GM19395 (cell line): ENCODE data around the gene TGM3.

Experiments used
- ATAC-seq: cut with Tn5 transposase; IDR thresholded peaks from one replicate; pipeline ENCODE4 v1.9.1; 2021; ENCODE audit warnings: mild to moderate bottlenecking, moderate library complexity; ENCODE audit not compliant: unreplicated experiment

The TGM3 gene

DNA sequence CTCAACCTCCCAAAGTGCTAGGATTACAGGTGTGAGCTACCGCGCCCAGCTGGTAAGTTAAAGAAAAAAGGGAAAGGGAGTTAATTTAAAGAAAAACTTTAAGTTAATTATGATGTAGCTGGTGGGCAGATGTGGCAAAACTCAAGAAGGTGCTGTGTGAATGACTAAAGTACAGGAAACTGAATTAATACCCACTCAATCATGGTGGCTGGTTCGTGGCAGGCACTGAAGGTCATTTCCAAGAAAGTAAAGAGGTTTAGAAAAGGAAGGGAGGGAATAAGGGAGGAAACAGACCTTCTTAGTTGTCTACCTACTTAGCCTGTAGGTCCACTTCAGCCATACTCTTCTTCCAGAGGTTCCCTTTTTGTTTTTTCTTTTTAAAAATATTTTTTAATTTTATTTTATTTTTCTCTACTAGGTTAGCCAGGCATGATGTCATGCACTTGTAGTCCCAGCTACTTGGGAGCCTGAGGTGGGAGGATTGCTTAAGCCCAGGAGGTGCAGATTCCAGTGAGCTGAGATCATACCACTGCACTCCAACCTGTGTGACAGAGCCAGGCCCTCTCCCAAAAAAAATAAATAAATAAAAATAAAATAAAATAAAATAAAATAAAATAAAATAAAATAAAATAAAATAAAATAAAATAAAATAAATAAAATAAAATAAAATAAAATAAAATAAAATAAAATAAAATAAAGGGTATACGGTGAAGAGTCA lies 11.9 kb upstream of the TGM3 start:
- no peak for ATAC-seq

DNA sequence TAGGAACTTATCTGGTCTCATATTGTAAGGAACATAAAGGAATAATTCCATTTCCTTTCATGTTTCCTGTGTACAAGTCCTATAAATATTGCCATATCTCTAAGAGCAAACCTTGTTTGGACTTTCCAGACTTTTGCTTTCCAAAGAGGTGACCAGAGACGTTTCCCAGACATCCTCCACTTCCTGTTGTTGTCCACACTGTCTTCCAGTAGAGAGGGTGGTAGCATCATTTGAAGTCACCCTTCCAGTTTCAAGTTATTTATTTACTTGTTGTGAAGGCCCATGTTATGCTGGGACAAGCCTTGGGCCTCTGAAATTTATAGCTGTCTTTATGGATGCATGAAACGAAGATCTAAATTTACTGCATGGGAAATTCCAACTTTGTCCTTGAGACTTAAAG lies 10.6 kb upstream of the TGM3 start:
- ATAC-seq, result no peak

DNA sequence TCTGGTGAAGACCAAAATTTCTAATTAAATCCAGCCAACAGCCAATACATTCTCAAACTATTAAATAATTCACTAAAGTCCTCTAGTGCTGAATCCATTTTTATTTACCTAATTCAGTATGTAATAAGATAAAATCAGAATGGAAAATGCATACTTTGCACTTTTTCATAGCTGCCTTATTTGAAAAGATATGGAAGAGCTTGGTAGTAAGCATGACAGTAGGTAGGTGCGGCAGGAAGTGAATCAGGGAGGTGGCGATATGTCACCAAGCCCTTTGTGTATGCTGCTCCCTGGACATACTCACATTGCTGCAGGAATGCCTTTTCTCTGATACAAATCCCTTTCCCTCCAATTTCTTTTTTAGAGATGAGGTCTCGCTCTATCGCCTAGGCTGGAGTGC lies 10.2 kb upstream of the TGM3 start:
- ATAC-seq, result no peak

DNA sequence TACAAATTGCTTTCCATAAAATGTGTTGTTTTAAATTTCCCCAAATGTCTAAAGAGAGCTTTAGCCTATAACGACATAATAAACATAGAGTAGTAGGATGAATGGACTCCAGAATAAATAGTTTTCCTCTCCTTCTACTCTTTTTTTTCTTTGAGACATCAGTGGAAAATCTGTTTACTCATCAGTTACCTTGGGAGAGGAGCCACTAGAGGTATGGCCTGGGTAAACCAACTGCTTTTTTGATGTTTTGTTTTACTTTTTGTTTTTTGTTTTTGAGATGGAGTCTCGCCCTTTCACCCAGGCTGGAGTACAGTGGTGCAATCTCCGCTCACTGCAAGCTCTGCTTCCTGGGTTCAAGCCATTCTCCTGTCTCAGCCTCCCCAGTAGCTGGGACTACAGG lies 8.3 kb upstream of the TGM3 start:
- ATAC-seq, result no peak

DNA sequence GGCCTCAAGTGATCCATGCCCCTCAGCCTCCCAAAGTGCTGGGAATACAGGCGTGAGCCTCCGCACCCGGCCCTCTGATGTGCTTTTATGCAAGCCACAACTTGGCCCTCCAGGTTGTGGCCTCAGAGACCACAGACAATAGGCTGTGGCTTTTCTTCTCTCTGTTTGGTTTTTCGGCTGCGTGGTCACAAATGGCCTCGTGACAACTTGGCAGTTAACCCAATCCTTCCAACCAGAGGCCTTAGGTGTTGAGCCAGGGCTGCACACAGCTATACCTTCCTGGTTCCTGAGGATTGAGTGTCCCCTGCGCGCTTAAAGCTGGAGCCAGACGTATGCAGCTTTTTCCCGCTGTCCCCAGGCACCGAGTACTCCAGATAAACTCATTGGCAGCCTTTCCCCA lies 6.3 kb upstream of the TGM3 start:
- ATAC-seq, result no peak

DNA sequence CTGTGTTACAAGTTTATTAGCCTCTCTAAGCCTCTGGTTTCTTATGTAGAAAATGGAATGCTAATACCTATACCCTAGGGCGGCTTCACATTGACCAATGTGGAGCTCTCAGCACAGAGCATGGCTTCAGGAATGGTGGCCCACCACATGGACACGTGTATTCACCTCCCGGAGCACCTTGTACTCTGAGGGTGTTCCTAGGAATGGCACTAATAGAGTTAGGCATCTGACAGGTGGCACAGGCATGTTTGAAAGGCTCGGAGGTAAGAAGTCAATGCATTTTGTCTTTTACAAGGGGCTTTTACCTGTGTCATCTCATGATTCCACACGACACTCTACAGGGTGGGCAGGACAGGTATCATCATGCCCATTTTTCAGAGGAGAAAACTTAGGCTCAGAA lies 5.3 kb upstream of the TGM3 start:
- no peak for ATAC-seq

DNA sequence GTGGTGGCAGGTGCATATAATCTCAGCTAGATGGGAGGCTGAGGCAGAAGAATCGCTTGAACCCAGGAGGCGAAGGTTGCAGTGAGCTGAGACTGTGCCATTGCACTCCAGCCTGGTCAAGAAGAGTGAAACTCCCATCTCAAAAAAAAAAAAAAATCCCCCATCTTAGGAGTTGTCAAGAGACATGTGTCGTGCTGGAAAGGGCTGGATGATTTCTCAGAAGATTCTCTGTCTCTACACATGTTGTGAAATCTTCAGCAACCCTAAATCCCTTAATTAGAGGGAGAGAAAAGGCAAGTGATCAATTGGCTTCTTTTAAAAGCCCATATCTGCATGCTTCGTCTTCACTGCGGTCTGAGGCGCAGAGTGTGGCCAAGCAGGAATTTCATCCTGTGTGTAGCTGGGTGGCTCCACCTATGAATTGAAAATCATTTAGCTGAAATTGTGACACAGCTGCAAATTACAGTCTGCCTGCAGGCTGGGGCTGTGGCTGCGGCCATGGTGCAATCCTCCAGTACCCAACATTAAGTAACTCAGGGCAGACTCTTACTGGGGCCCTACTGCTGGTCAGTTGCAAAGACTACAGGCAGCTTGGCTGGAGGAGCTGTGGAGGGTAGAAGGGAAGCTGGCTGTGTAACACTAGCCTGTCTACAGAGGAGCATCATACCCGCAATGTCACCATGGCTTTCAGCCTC lies 3.2 kb upstream of the TGM3 start:
- ATAC-seq, result no peak

DNA sequence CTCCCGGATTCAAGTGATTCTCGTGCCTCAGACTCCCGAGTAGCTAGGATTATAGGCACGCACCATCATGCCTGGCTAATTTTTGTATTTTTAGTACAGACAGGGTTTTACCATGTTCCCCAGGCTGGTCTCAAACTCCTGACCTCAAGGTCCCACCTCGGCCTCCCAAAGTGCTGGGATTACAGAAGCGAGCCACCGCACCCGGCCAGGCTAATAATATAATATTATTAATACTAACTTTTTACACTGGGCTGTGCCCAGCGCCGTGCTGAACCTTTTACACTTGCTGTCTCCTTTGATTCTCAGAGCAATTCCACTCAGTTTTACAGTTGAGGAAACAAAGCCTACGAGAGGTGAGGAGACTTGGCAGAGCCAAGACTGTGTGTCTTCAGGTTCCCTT lies 2.3 kb upstream of the TGM3 start:
- ATAC-seq, result no peak

DNA sequence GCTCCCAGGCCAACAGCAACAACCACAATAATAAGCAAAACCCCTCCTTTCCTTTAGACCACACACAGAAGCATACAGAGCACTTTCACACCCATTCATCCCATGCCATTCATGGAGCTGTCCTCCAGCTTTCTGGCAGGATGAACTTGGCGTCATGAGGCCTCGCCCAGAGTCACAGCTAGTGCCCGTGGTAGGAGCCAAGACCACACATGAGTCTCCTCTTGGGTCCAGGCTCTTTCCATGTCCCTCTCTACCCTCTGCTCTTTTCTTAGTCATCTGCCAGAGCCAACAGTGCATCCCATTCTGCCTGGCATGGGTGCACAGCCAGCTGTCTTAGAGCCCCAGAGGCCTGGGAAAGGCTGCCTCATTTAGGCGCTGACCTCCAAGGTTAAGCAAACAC lies 1.8 kb upstream of the TGM3 start:
- ATAC-seq, result no peak

DNA sequence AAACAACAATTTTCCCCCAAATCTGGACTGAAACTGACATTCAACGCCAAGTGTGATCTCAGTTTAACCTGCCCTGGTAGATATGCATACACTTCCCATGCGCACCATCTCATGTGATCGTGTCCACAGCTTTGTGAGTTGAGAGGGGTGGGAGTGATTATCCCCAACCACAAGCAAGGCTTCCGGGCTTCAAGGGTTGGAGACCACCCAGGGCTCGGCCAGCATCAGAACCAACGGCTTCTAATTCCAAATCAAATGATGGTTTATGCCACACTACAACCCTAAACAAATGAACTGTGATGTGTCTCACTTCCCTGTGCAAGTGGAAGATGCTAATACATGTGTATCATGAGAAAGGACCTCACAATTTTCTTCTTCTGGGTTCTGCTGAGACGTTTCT lies 515 bp upstream of the TGM3 start:
- no peak for ATAC-seq

DNA sequence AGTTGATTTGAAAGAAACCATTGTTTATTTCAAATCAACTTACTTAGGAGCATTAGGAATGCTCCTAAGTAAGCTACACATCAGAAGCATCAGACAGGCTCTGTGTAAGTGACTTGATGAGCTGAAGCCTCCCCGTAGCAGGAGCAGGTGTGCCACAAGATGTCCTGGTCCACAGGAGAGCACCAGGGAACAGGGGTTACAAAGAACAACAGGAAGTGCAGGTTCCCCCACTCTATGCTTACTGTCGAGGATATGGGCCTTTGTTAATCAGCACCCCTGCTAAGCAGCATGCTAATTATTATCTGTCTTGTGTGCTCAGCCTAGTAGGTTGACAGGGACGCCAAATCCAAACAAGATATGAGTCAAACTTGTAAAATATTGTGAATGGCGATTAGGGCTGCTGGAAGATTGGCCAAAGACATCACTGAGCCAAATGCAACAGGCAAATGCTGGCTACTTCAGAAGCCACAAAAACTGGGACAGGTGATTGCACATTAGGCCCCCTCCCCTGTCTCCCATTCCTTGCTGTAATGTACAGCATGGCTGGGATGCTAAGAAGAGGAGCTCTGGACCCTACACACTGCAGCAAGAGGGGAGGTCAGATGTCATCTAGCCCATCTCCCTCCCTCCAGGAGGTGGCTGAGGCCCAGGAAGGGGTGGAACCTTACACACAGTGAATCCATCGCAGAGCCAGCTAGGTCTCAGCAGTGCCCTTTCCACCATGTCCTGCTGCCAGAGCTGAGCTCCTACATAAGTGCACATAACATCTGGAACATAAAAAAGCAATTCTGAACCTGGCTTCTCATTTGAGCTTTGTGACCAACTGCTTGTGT lies 939 bp downstream of the TGM3 start:
- no peak for ATAC-seq

DNA sequence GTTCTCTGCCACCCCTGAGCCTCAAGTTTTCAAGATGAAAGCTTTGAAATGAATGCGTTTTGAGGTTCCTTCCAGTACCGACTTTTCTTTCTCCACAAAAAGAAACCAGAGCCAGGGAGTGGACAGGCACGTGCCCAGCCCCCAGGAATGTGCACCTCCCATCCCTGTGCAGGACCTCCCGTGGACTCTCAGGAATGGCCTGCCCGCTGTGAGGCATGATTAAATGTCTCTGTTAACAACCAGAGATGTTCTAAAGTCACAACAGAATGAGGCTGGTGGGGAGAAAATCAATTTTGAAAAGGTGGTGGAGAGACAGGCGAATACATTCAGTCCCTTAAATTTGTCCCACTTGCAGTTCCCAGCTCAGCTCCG lies 1.5 kb downstream of the TGM3 start:
- no peak for ATAC-seq

DNA sequence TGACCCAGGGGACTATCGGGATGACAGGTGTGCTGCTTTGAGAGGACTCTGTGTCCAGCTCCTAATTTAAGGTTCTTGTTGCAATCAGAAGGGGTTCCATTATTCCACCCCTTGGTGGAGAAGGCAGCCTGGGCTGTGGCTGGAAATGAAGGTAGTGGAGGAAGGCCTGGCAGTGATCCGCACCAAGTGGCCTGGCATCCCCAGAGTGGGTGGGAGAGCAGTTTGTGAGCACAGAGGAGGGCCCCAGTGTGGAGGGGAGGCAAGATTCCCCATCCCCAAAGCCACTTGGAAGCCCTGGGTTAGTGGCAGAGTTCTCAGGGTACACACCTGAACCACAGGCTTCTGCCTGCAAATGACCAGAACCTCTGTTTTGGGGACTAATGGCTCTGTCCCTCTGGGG lies 2.3 kb downstream of the TGM3 start:
- ATAC-seq, result no peak

DNA sequence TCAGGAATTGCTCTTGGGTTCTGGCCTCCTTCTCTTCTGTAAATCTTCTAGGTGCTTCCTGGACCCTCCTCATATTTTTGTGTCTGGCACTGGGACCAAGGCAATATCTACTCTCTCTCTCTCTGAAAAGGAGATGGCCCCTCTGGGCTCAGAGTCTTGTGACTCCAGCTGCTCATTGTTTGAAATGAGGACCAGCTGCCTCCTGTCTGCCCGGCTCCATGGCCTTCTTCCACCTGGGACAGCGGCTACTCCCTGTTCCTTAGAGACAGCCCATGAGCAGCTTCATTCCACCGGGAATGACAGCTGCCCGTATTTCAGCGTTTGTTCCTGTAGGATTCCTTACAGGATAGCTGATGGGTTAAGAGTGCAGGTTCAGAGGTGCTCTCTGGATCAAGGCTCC lies 2.9 kb downstream of the TGM3 start:
- ATAC-seq, result no peak

DNA sequence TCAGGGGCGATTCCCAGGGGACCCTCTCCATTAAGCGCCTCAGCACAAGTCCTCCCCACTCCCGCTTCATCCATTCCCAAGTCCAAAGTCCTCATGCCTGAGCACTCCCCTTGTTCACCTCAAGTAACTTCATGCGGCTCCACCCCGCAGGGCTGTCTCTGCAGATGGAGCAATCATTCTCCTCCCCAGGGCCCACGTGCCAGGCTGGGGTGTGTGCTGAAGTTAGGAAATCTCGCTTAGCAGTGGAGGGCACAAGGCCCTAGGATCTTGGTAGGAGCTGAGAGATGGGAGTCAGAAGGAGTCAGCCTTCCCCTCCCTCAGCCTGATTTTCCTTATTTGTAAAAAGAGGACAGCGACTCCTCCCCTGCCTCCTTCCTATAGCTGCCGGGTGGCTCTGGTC lies 3.5 kb downstream of the TGM3 start:
- no peak for ATAC-seq

DNA sequence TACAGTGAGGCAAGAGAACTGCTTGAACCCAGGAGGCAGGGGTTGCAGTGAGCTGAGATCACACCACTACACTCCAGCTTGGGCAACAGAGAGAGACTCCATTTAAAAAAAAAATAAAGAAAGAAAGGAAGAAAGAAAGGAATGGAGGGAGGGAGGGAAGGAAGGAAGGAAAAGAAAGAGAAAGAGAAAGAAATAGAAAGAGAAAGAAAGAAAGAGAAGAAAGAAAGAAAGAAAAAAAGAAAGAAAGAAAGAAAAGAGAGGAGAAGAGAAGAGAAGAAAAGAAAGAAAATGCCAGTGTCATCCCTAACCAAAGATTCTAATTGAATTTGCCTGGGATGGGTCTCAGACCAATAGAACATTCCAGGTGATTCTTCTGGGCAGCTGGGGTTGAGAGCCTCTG lies 4.2 kb downstream of the TGM3 start:
- no peak for ATAC-seq

DNA sequence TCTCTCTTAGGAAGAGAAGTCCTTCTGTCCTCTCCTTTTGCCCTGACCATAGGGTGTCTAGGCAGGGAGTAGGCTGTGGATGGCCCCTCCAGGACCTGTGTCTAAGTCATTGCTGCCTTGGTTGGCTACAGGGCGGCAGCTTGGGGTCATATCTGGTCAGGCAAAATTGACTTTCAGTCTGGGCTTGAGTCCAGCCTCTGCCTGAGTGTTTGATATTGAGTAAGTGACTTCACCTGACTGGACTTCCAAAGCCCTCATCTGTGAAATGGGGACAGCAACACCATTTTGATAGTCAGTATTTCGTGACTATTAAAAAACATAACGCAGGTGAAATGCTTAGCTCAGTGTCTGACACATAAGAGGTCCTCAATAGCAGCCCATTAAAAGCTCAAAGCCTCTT lies 4.6 kb downstream of the TGM3 start:
- no peak for ATAC-seq

DNA sequence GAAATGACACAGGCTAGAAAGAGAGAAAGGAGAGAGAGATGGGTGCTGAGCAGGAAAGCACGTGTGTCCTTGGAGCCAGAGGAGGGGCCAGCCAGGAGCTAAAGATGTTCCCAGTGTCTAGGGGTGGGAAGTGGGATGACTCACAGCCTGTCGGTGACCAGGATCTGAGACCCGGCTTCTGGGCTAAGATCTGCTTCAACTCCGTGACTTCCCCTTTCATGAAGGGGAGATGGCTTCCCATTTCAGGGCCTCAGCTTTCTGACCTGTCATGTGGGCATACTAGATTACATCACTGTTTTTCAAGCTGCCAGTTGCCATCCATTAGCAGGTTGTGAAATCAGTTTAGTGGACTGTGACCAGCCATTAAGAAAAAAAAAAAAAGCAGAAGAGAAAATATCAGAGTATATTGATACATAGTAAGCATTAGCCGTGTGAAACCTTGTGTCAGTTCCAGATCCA lies 5.4 kb downstream of the TGM3 start:
- peak; percentile 77 for ATAC-seq

DNA sequence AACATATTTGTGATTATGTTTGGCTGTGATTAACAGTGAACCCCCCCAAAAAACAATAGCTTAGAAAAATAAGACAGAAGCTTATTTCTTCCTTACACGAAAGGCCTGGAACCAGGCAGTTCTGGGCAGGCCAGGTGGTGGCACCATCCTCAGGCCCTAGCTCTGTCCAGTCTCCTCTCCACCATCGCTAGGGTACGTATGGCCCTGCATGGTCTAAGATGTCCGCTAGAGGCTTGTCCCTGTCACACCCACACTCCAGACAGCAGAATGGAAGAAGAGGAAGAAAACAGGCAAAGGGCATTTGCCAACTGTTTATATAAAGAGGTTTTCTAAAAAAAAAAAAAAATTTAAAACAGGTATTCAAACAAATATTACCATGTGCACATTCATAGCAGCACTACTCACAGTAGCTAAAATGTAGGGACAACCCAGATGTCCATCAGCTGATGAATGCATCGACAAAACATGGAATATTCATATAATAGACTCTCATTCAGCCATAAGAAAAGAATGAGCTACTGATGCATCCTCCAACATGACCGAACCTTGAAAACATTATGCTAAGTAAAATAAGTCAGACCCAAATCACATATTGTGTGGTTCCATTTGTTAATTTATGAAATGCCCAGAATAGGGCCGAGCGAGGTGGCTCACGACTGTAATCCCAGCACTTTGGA lies 6.7 kb downstream of the TGM3 start:
- no peak for ATAC-seq

DNA sequence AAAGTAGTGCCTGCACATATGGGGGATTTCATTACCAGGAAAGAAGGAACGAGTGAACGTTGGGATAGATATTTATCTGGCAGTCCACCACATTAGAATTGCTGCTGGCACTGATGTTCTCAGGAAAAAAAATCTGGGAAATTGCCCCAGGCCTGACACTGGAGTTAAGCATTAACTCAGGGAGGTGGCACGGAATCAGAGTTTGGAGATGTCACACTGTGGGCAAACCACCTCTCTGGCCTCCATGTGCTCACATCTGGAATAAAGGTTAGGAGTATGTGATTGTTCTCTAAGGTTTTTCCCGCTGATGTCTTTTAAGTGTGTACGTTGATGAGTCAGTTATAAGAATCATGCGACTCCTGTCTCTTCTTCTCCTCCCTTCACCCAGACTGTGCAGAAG lies 7.9 kb downstream of the TGM3 start:
- ATAC-seq, result no peak

DNA sequence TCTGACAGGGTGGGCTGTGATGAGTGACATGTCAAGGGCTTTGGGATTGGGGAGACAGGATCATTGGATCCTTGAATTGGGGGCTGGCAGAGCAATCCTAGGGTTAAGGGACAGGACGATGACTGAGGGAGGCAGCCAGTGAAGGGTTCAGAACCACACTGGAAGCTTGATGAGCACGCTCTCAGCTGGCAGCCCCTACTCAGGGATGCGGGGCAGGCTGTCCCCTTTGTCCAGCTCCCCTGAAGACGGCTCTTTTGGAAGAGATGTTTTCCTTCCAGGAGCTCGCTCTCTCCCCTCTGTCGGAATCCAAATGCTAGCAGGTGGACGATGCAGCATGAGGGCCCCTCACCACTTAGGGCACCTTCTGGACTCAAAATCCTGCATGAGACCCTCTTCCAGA lies 8.4 kb downstream of the TGM3 start:
- ATAC-seq, result no peak
